Measurements from ENCODE around the gene SORT1. TPM values are rescaled to one million over a fixed set of nuclear protein-coding genes. Genes with fewer than 3 reads are reported as not detected.

Gene SORT1
- total RNA-seq, 2 donors from 2014 or later, result 225 to 231 TPM

DNA sequence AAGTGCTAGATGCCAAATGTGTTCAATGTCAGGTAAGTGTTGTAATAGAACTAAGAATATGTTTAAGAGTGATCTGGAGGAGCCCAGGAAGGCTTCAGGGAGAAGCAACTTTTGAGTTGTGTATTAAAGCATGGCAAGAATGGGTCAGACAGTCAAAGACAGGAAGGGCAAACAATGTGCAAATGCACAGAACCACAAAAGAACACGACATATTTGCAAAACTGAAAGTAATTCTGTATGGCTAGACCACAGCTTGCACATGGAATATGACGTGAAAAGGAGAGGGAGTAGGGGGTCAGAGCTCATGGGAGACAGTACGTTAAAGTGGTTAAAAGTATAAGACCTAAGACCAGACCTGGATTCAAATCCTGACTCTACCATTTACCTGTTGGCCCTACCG, 7.1 kb upstream of the SORT1 start:
- H3K36me3 ChIP-seq, result peaks cover 8% of the 10 kb centered on the region
- H3K27ac ChIP-seq, result no peak overlapping the region
- DNase-seq (ENCODE audit: low spot score) (no peak), ATAC-seq (ENCODE audit: insufficient number of reproducible peaks, low FRiP score, low read depth) (no peak)
- no peaks in the 10 kb centered on the region for H3K9me3 ChIP-seq
- no peak overlapping the region for H3K4me3 ChIP-seq
- TF ChIP-seq, protein P1, sequence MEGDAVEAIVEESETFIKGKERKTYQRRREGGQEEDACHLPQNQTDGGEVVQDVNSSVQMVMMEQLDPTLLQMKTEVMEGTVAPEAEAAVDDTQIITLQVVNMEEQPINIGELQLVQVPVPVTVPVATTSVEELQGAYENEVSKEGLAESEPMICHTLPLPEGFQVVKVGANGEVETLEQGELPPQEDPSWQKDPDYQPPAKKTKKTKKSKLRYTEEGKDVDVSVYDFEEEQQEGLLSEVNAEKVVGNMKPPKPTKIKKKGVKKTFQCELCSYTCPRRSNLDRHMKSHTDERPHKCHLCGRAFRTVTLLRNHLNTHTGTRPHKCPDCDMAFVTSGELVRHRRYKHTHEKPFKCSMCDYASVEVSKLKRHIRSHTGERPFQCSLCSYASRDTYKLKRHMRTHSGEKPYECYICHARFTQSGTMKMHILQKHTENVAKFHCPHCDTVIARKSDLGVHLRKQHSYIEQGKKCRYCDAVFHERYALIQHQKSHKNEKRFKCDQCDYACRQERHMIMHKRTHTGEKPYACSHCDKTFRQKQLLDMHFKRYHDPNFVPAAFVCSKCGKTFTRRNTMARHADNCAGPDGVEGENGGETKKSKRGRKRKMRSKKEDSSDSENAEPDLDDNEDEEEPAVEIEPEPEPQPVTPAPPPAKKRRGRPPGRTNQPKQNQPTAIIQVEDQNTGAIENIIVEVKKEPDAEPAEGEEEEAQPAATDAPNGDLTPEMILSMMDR (IDR thresholded peaks at IDR 0.05), result no peak
- no peaks in the 10 kb centered on the region for H3K4me1 ChIP-seq (ENCODE audit: control insufficient read depth in 1 of 2, low read depth in 2 of 2)
- no peaks in the 10 kb centered on the region for H3K27me3 ChIP-seq (replicated peaks; ENCODE audit: insufficient read depth)

DNA sequence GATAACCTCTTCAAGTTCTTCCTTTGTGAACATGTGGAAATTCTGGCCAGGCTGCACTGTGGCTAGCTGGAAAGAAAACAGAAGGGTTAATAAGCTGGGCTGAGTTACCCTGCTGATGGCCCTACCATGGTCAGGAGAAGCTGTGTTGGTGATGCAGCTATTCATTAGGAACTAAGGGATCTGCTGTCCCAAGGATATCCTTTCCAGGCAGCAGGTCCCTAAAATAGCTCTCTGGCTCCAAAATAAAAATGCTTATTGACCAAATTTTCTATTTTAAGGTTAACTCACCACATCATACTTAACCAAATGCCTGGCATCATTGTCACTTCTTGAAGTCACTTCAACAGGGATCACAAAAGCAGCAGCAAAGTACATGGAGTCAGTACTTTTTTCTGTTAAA, 4.3 kb upstream of the SORT1 start:
- no peaks in the 10 kb centered on the region for H3K27me3 ChIP-seq (replicated peaks; ENCODE audit: insufficient read depth)
- peaks cover 6 to 7% of the 10 kb centered on the region in 2 donors for H3K4me1 ChIP-seq (ENCODE audit: control insufficient read depth in 1 of 2, low read depth in 2 of 2)
- DNase-seq (ENCODE audit: low spot score) (no peak), ATAC-seq (ENCODE audit: insufficient number of reproducible peaks, low FRiP score, low read depth) (no peak)
- no peaks in the 10 kb centered on the region for H3K9me3 ChIP-seq
- H3K36me3 ChIP-seq, result no peaks in the 10 kb centered on the region
- H3K27ac ChIP-seq, result peak overlapping the region; percentile 39 to 47
- no peak overlapping the region for H3K4me3 ChIP-seq
- TF ChIP-seq, protein P1 (IDR thresholded peaks at IDR 0.05), result no peak

DNA sequence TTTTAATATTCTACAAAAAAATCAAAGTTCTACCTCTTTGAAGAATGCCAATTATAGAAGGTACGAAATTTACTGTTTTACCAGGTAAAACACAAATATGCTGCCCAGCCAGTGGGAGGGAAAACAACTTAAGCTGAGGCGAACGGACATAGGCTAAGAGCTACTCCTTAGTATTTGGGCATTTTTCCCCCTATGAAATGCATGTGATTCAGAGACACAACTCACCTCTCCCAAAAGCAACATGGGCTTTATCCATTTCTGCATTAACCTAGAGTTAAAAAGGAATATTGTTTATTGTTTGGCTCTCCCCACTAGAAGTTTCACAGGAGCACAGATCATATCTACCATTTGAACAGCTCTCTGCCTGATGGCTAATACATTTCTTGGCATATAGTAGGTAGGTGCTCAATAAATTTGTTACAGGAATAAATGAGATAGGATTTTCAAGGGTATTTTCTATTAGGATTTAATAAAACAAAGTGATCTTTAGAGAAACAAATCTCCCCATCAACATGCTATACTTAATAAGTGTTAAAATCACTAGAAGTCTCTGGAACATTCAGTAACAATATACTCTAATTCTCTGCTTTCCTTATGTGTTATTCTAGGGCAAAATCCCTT, 2.4 kb upstream of the SORT1 start:
- Histone ChIP-seq H3K27ac (no peak overlapping the region), H3K4me1 (ENCODE audit: control insufficient read depth in 1 of 2, low read depth in 2 of 2) (peaks cover 14% of the 10 kb centered on the region in 2 donors), H3K4me3 (no peak overlapping the region), H3K9me3 (no peaks in the 10 kb centered on the region), H3K36me3 (no peaks in the 10 kb centered on the region), H3K27me3 (replicated peaks; ENCODE audit: insufficient read depth) (no peaks in the 10 kb centered on the region)
- ATAC-seq (ENCODE audit: insufficient number of reproducible peaks, low FRiP score, low read depth) (no peak), DNase-seq (ENCODE audit: low spot score) (no peak)
- TF ChIP-seq, protein P1 (IDR thresholded peaks at IDR 0.05), result no peak

DNA sequence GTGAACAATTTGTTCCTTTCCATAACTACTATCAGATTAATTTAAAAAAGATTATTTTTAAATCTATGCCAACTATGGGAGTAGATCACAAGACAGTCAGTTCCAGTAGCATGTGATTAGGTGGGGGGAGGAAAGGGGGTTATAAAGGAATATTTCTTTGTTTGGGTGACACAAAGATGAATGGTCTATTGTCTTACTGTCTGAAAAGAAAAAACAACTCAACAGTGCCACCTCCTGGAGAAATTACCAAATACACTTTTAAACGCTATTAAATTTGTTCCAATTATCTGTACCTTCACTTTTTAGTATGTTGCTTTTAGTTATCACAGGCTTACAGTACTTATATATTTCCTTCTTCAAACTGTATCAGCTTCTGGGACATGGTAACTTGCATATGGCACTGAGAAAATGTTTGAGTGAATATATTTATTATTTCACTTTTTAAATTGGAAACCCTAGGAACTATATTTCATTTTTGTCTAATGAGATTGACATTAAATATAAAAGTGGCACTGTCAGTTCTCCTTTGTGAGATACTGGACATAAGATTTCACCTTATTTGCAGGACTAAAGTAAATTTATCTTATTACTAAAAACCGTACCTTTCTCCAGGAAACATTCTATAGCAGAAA, 1.7 kb upstream of the SORT1 start:
- Histone ChIP-seq H3K9me3 (no peaks in the 10 kb centered on the region), H3K4me1 (ENCODE audit: control insufficient read depth in 1 of 2, low read depth in 2 of 2) (peaks cover 18 to 20% of the 10 kb centered on the region in 2 donors), H3K4me3 (no peak overlapping the region), H3K36me3 (no peaks in the 10 kb centered on the region), H3K27ac (no peak overlapping the region), H3K27me3 (replicated peaks; ENCODE audit: insufficient read depth) (no peaks in the 10 kb centered on the region)
- DNase-seq (ENCODE audit: low spot score) (no peak), ATAC-seq (ENCODE audit: insufficient number of reproducible peaks, low FRiP score, low read depth) (no peak)
- TF ChIP-seq, protein P1 (IDR thresholded peaks at IDR 0.05), result peak; percentile 67

DNA sequence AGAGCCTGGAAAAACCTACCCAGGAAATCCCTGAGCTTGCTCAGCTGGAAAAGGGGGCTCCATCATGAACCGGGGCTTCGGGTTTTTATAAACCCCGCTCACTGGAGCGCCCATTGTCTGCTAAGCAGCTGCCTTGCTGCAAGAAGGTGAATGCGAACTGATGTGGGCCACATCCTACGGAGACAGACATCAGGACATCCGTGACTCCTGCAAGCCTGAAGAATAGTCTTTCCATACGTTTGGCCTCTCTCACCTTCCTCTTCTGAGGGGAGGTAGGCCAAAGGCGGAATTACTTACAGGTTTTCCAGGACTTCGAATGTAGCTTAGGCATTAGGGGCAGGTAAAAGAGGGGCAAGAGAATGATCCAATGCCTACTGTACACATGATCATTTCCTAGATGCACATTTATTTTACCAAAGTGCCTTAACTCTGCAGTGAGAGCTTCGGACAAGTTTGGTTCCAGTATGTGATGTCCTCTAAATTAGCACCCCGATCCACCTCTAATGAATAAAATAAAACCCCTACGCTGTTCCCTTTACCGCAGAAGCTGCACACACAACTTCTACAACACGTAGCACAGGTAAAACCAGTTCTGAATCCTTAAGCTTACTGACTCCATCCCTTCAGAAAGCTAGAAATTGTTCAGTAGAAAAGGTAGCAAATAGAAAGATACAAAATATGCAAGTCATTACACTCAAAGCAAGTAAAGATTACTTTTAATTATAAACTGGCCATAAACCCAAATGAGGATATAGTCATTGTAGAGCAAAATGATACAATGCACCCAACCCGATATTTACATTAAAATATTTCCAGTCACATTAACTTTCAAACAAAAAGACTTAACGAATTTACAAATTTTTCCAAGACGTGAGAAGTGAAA, 866 bp upstream of the SORT1 start:
- H3K36me3 ChIP-seq, result no peaks in the 10 kb centered on the region
- H3K4me1 ChIP-seq (ENCODE audit: control insufficient read depth in 1 of 2, low read depth in 2 of 2), result peaks cover 25 to 26% of the 10 kb centered on the region in 2 donors
- ATAC-seq (ENCODE audit: insufficient number of reproducible peaks, low FRiP score, low read depth) (peak; percentile 5), DNase-seq (ENCODE audit: low spot score) (no peak)
- no peaks in the 10 kb centered on the region for H3K27me3 ChIP-seq (replicated peaks; ENCODE audit: insufficient read depth)
- H3K27ac ChIP-seq, result peak overlapping the region; percentile 72 to 77
- peak overlapping the region; percentile 79 for H3K4me3 ChIP-seq
- no peaks in the 10 kb centered on the region for H3K9me3 ChIP-seq
- TF ChIP-seq, protein P1 (IDR thresholded peaks at IDR 0.05), result no peak

All from thoracic aorta (tissue), 2 donors.